Measurements from ENCODE around the gene ZNF30. TPM values are rescaled to one million over a fixed set of nuclear protein-coding genes. Genes with fewer than 3 reads are reported as not detected.
"Not testable (repeated sequence)": the region's sequence is repeated elsewhere in the genome, so short reads cannot be mapped to it uniquely, and the experiment has no call there.

ZNF30 gene
- total RNA-seq = 3.4 and 4.5 TPM in 2 replicates

DNA sequence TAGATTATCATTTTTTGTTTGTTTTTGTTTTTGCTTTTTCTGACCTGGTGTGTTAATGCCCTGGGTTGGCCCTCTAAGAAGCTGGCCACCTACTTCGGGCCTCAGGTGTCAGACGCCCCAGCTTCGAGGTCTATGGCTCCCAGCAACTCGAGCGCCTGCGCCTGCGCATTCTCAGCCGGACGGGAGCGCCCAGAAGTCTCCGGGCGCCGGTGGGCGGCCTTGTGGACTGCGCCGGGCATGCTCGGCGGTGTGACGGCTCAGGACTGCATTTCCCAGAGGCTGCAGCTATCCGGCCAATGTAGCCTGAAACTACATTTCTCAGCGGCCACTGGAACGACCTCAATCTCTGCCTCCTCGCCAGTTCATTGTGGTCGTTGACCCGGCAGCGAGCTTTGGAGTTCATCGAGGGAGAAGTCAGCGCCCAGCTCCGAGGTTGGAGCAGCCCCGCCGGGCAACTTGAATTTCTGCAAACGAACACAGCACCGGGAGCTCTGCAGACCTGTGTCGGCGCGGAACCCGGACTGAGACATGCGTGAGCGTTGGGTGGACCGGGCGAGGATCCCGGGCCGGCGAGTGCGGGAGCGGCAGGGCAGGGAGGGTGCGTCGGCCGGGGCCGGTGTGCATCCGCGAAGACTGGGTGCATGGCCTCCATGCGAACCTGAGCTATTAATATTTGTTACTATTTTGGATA lies at the start of gene ZNF30:
ZNF30 (plus strand) TSS at position 219 of the 691 bp plus-strand sequence. CDS start 3,045 bp downstream, outside the sequence.
- intact Hi-C loops (cut with micrococcal nuclease) = no loop called here
- Mint-ChIP-seq H3K27me3 (ENCODE audit: insufficient read depth) (no peaks in the 10 kb centered on the region), H3K27ac (peak within 1 kb of the TSS; percentile 55), H3K4me1 (ENCODE audit: low read depth) (peaks cover 13% of the 10 kb centered on the region), H3K9me3 (no peaks in the 10 kb centered on the region), H3K4me3 (peak within 1 kb of the TSS; percentile 90), H3K36me3 (ENCODE audit: low read depth) (peaks cover 11% of the 10 kb centered on the region)
- peak; percentile 64 for DNase-seq (ENCODE audit: low spot score)

DNA sequence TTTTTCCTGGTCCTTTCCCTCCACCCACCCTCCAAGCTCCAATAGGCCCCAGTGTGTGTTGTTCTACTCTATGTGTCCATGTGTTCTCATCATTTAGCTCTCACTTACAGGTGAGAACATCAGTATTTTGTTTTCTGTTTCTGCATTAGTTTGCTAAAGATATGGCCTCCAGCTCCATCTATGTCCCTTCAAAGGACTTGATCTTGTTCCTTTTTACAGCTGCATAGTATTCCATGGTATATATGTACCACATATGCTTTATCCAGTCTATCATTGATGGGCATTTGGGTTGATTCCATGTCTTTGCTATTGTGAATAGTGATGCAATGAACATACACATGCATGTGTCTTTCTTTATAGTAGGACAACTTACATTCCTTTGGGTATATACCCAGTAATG lies 47.1 kb upstream of the ZNF30 start:
- Mint-ChIP-seq H3K36me3 (ENCODE audit: low read depth) (no peaks in the 10 kb centered on the region), H3K27me3 (ENCODE audit: insufficient read depth) (peaks cover 2% of the 10 kb centered on the region), H3K4me1 (ENCODE audit: low read depth) (no peaks in the 10 kb centered on the region), H3K9me3 (peaks cover 21% of the 10 kb centered on the region), H3K4me3 (no peak overlapping the region), H3K27ac (no peak overlapping the region)
- no peak for DNase-seq (ENCODE audit: low spot score)
- intact Hi-C loops (cut with micrococcal nuclease) = no loop called here

DNA sequence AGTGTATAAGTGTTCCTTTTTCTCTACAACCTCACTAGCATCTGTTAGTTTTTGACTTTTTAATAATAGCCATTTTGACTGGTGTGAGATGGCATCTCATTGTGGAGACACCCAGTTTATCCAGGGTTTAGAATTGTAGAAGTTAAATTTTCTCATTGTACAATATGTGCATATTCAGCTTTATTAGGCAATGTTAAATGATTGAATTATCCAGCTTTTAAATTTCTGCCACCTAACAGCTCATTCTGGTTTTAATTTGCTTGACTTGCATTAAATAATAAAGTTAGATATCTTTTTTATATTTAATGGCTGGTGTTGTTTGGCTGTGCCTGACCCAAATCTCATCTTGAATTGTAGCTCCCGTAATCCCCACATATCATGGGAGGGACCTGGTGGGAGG lies 46.7 kb upstream of the ZNF30 start:
- Mint-ChIP-seq H3K27me3 (ENCODE audit: insufficient read depth) (peaks cover 2% of the 10 kb centered on the region), H3K4me1 (ENCODE audit: low read depth) (no peaks in the 10 kb centered on the region), H3K36me3 (ENCODE audit: low read depth) (no peaks in the 10 kb centered on the region), H3K27ac (no peak overlapping the region), H3K4me3 (no peak overlapping the region), H3K9me3 (peaks cover 25% of the 10 kb centered on the region)
- intact Hi-C loops (cut with micrococcal nuclease) = no loop called here
- no peak for DNase-seq (ENCODE audit: low spot score)

DNA sequence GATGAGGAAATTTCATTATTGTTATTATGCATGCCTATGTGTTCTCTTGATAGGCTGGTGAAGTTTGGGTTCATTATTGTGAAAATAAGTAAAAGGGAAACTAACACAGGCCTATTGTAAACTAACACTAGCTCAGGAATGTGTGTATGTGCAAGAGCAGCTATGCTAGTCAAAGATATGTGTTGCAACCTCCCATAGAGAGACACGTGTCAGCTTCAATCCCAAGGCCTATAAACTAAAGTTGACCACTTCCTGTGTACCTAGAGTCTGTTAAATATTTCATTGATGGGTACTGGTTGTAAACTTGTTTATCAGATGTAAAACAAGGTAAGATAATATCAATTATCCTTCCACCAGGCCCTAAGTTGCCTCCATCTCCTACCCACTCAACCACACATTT lies 44.7 kb upstream of the ZNF30 start:
- no peak overlapping the region for H3K27ac Mint-ChIP-seq
- peaks cover 37% of the 10 kb centered on the region for H3K9me3 Mint-ChIP-seq
- intact Hi-C loops (cut with micrococcal nuclease) = no loop called here
- peaks cover 2% of the 10 kb centered on the region for H3K27me3 Mint-ChIP-seq (ENCODE audit: insufficient read depth)
- H3K36me3 Mint-ChIP-seq (ENCODE audit: low read depth) = no peaks in the 10 kb centered on the region
- no peak overlapping the region for H3K4me3 Mint-ChIP-seq
- no peaks in the 10 kb centered on the region for H3K4me1 Mint-ChIP-seq (ENCODE audit: low read depth)
- DNase-seq (ENCODE audit: low spot score) = no peak

DNA sequence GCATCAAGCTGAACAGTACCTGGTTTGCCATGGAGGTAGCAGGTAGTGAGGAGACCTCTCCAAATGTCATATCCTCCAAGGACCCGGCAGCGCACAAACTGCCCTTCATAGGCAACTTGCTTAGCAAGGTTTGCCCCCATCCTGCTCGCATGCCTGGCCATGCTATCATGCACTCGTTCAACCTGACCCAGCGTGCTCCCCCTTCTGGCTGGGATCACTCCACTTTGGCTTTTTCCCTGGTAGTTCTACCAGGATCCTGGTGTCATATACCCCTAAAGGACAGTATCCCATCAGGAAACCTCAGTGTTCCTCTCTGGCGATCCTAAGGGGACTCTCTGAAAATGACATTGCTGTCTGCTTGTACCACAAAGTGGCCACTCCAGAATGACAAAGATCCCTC lies 38.6 kb upstream of the ZNF30 start:
- no peak for DNase-seq (ENCODE audit: low spot score)
- no peak overlapping the region for H3K27ac Mint-ChIP-seq
- peaks cover 33% of the 10 kb centered on the region for H3K9me3 Mint-ChIP-seq
- H3K27me3 Mint-ChIP-seq (ENCODE audit: insufficient read depth) = no peaks in the 10 kb centered on the region
- intact Hi-C loops (cut with micrococcal nuclease) = no loop called here
- no peaks in the 10 kb centered on the region for H3K4me1 Mint-ChIP-seq (ENCODE audit: low read depth)
- no peak overlapping the region for H3K4me3 Mint-ChIP-seq
- no peaks in the 10 kb centered on the region for H3K36me3 Mint-ChIP-seq (ENCODE audit: low read depth)

DNA sequence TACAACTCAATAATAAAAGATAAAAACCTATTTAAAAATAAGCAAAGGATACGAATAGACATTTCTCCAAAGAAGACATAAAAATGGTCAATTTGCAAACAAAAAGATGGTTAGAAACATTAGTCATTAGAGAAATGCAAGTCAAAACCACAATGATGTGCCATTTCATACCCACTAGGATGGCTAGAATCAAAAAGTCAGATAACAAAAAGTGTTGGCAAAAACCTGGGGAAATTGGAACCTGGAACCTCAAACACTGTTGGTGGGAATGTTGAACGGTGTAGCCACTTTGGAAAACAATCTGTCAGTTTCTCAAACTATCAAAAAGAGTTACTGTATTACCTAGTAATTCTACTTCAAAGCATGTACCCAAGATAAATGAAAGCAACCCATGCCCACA lies 26.5 kb upstream of the ZNF30 start:
- peaks cover 5% of the 10 kb centered on the region for H3K9me3 Mint-ChIP-seq
- no peaks in the 10 kb centered on the region for H3K36me3 Mint-ChIP-seq (ENCODE audit: low read depth)
- peaks cover 6% of the 10 kb centered on the region for H3K27me3 Mint-ChIP-seq (ENCODE audit: insufficient read depth)
- DNase-seq (ENCODE audit: low spot score) = no peak
- no peak overlapping the region for H3K4me3 Mint-ChIP-seq
- intact Hi-C loops (cut with micrococcal nuclease) = no loop called here
- no peak overlapping the region for H3K27ac Mint-ChIP-seq
- no peaks in the 10 kb centered on the region for H3K4me1 Mint-ChIP-seq (ENCODE audit: low read depth)

DNA sequence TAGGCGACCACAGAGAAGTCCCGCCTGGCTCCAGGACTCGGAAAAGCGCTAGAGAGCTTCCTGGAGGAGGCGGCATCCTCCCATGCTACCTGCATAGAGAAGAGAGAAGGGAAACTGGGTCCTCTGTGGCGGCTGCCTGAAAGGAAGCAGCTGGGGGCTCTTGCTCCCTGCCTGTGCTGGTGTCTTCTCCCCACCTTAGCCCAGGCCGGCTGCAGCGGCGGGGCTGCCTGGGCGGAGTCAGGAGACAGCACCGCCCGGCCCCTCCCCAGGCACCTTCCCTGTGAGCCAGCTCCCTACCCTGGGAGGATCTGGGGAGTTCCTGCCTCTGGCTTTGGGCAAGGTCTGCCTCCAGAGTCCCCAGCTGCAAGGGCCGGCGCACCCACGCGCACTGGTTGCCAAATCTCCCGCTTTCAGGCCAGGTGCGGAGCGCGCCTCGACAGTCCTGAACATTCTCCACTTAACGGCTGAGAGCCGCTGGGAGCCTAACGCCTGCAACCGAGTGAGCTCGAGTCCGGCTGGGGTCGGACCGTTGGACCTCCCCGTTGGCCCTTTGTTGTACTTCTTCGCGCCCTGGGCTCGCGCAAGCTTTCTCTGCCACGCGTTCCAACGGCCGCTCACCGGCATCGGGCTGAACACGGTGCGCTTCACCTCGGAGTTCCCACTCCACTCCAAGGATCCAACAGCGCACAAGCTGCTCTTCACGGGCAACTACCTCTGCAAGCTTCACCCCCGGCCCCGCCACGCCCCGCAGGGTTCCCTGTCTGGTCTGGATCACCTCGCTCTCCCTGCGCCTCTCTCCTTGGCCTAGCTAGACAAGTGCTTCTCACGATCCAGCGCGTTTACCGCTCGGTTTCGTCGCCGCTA lies 21.8 kb upstream of the ZNF30 start:
- H3K4me3 Mint-ChIP-seq = no peak overlapping the region
- no peak overlapping the region for H3K27ac Mint-ChIP-seq
- intact Hi-C loops (cut with micrococcal nuclease) = no loop called here
- no peak for DNase-seq (ENCODE audit: low spot score)
- no peaks in the 10 kb centered on the region for H3K4me1 Mint-ChIP-seq (ENCODE audit: low read depth)
- no peaks in the 10 kb centered on the region for H3K36me3 Mint-ChIP-seq (ENCODE audit: low read depth)
- H3K9me3 Mint-ChIP-seq = peaks cover 11% of the 10 kb centered on the region
- peaks cover 10% of the 10 kb centered on the region for H3K27me3 Mint-ChIP-seq (ENCODE audit: insufficient read depth)

DNA sequence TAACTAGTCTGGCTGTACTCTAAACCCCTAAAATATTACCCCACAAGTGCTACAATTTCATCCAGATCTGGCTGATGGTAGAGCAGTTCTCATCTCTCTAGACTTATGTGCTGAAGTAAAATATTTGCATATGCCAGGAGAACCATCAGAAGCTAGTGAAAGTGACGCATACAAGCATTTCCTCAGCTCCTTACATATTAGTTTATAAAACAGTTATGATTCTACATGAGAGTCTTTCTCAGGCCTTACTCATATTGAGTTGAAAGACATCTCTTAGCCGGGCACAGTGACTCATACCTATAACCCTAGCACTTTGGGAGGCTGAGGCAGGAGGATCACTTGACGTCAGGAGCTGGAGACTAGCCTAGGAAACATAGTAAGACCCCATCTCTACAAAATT lies 15.9 kb upstream of the ZNF30 start:
- Mint-ChIP-seq H3K9me3 (peaks cover 18% of the 10 kb centered on the region), H3K4me1 (ENCODE audit: low read depth) (no peaks in the 10 kb centered on the region), H3K27me3 (ENCODE audit: insufficient read depth) (peaks cover 2% of the 10 kb centered on the region), H3K27ac (no peak overlapping the region), H3K4me3 (no peak overlapping the region), H3K36me3 (ENCODE audit: low read depth) (no peaks in the 10 kb centered on the region)
- DNase-seq (ENCODE audit: low spot score) = no peak
- intact Hi-C loops (cut with micrococcal nuclease) = no loop called here

DNA sequence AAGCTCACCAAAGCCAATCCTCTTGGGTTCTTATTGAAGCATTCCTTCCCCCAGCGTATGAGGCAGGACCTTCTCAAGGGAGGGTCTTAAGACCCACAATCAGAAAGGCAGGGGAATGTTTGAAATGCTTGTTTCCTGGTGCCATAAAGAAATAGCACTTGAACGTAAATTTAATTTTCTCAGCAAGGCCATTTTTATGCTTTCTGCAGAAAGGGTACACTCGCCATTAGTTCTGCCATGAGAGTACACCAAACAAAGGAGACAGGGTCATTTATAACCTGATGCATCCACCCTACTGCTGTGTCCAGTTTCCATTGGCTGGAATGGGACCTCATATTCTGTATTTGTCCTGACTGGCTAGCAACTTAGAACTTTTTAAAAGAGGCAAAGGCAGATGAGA lies 9.6 kb upstream of the ZNF30 start:
- H3K4me1 Mint-ChIP-seq (ENCODE audit: low read depth); DNase-seq (ENCODE audit: low spot score); H3K27me3 Mint-ChIP-seq (ENCODE audit: insufficient read depth); intact Hi-C loops (cut with micrococcal nuclease); H3K36me3 Mint-ChIP-seq (ENCODE audit: low read depth); H3K4me3 Mint-ChIP-seq; H3K27ac Mint-ChIP-seq: not testable (repeated sequence)
- H3K9me3 Mint-ChIP-seq = peaks cover 45% of the 10 kb centered on the region

DNA sequence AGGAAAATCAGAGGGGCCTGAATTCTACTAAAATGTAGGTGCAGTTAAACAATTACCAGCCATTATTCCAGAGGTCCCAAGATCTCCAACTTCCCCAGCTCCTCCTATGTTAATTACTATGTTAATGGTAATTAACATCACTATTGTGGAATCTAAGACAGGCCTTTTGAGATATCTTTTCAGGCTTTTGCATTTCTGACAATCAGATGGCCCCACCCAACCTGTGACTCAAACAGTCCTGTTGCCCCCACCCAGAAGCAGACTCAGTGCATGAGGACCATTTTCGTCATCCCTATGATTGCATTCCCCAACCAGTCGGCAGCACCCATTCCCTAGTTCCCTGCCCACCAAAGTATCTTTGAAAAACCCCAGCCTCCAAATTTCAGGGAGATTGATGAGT lies 8.5 kb upstream of the ZNF30 start:
- no peak overlapping the region for H3K27ac Mint-ChIP-seq
- no peaks in the 10 kb centered on the region for H3K4me1 Mint-ChIP-seq (ENCODE audit: low read depth)
- intact Hi-C loops (cut with micrococcal nuclease) = no loop called here
- no peaks in the 10 kb centered on the region for H3K27me3 Mint-ChIP-seq (ENCODE audit: insufficient read depth)
- DNase-seq (ENCODE audit: low spot score) = no peak
- H3K36me3 Mint-ChIP-seq (ENCODE audit: low read depth) = no peaks in the 10 kb centered on the region
- peaks cover 42% of the 10 kb centered on the region for H3K9me3 Mint-ChIP-seq
- no peak overlapping the region for H3K4me3 Mint-ChIP-seq

DNA sequence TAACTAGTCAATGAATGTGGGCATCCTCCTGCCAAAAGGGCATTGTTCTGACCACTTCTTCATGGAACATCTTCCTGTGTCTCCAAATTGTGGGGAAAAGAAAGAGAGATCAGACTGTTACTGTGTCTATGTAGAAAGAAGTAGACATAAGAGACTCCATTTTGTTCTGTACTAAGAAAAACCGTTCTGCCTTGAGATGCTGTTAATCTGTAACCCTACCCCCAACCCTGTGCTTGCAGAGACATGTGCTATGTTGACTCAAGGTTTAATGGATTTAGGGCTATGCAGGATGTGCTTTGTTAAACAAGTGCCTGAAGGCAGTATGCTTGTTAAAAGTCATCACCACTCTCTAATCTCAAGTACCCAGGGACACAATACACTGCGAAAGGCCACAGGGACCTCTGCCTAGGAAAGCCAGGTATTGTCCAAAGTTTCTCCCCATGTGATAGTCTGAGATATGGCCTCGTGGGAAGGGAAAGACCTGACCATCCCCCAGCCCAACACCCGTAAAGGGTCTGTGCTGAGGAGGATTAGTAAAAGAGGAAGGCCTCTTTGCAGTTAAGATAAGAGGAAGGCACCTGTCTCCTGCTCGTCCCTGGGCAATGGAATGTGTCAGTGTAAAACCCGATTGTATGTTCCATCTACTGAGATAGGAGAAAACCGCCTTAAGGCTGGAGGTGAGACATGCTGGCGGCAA lies 6.5 kb upstream of the ZNF30 start:
- H3K4me3 Mint-ChIP-seq; intact Hi-C loops (cut with micrococcal nuclease); H3K36me3 Mint-ChIP-seq (ENCODE audit: low read depth); DNase-seq (ENCODE audit: low spot score); H3K27me3 Mint-ChIP-seq (ENCODE audit: insufficient read depth); H3K27ac Mint-ChIP-seq; H3K4me1 Mint-ChIP-seq (ENCODE audit: low read depth): not testable (repeated sequence)
- H3K9me3 Mint-ChIP-seq = peaks cover 36% of the 10 kb centered on the region

DNA sequence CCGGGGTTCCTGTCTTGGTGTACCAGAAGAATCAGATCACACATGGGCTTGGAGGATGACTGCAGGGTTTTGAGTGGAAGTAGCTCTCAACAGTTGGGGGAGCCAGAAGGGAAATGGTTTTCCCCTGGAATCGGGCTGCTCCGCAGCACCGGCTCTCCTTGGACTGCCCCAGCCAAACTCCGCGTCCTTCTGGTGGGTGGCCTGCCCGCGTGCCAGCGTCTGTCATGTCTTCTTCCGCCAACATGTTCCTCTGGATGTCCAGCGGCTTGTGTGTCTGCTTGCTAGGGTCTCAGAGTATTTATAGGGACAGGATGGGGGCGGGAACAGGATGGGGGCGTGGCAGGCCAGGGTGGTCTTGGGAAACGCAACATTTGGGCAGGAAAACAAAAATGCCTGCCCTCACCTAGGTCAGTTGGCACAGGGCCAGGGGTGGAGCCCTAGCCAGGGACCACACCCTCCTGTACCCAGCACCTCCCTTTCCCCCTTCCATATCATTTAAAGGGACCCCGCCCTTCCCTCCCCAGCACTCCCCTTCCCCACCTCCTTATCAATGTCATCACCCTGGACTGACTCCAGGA lies 1.3 kb upstream of the ZNF30 start:
- intact Hi-C loops (cut with micrococcal nuclease) = no loop called here
- H3K4me1 Mint-ChIP-seq (ENCODE audit: low read depth) = peaks cover 13% of the 10 kb centered on the region
- no peak for DNase-seq (ENCODE audit: low spot score)
- H3K27ac Mint-ChIP-seq = no peak overlapping the region
- no peaks in the 10 kb centered on the region for H3K9me3 Mint-ChIP-seq
- H3K27me3 Mint-ChIP-seq (ENCODE audit: insufficient read depth) = no peaks in the 10 kb centered on the region
- peaks cover 5% of the 10 kb centered on the region for H3K36me3 Mint-ChIP-seq (ENCODE audit: low read depth)
- H3K4me3 Mint-ChIP-seq = no peak overlapping the region

DNA sequence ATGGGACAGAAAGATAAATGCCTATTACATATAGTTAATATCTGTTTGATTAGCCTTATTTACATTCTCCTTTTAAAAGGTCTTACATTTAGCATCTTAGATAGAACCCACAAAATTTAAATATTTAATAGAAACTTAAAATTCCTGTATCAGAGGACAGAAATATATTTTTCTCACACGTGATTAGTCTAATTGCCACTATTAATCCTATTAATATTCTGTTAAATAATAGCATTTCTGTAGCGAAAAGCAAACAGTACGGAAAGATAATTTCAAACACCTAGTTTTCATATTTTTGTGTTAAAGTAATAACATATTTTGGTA lies 380 bp upstream of the ZNF30 start:
- Mint-ChIP-seq H3K27ac (no peak overlapping the region), H3K36me3 (ENCODE audit: low read depth) (peaks cover 6% of the 10 kb centered on the region), H3K27me3 (ENCODE audit: insufficient read depth) (no peaks in the 10 kb centered on the region), H3K4me1 (ENCODE audit: low read depth) (peaks cover 13% of the 10 kb centered on the region), H3K4me3 (peak overlapping the region; percentile 90), H3K9me3 (no peaks in the 10 kb centered on the region)
- intact Hi-C loops (cut with micrococcal nuclease) = no loop called here
- DNase-seq (ENCODE audit: low spot score) = no peak

All from activated T-helper 1 cell treated with anti-CD3 and anti-CD28 coated beads, Interleukin-12 subunit alpha, Interleukin-12 subunit beta, Interleukin-2, Interleukin-4 antibody, amounts not matched to agents 30 ng/mL and 10 ng/mL and 1 ng/mL, durations not matched to agents 14 hours and 24 hours and 36 hours (primary cell).